HepG2 (cell line): ENCODE measurements around the gene NDUFB3.

Experiments used
- EEA1 ChIP-seq: sonication (generic); formaldehyde crosslinking; IDR thresholded peaks from 2 replicates; pipeline ENCODE4 v1.5.1; 2020; ENCODE audit warnings: mild to moderate bottlenecking, missing genetic modification reagents, borderline replicate concordance
- ZNF510 ChIP-seq: sonication (generic); formaldehyde crosslinking; IDR thresholded peaks from 2 replicates; pipeline ENCODE4 v1.4.0; 2020; ENCODE audit warnings: low read depth, mild to moderate bottlenecking, missing genetic modification reagents
- TF ChIP-seq, protein P1 (sequence below): sonication (generic); formaldehyde crosslinking; IDR thresholded peaks from 2 replicates; pipeline ENCODE4 v1.8.0; 2022; ENCODE audit warnings: missing genetic modification reagents, mild to moderate bottlenecking, borderline replicate concordance
- TF ChIP-seq, protein P2 (sequence below): sonication (generic); formaldehyde crosslinking; IDR thresholded peaks from 2 replicates; pipeline ENCODE4 v1.8.1; 2022; ENCODE audit warnings: low read depth, mild to moderate bottlenecking, missing genetic modification reagents
- TF ChIP-seq, protein P3 (sequence below): sonication (generic); formaldehyde crosslinking; IDR thresholded peaks from 2 replicates; pipeline ENCODE4 v1.5.0; 2020; ENCODE audit warnings: mild to moderate bottlenecking, low read depth, missing genetic modification reagents, borderline replicate concordance

DNA sequence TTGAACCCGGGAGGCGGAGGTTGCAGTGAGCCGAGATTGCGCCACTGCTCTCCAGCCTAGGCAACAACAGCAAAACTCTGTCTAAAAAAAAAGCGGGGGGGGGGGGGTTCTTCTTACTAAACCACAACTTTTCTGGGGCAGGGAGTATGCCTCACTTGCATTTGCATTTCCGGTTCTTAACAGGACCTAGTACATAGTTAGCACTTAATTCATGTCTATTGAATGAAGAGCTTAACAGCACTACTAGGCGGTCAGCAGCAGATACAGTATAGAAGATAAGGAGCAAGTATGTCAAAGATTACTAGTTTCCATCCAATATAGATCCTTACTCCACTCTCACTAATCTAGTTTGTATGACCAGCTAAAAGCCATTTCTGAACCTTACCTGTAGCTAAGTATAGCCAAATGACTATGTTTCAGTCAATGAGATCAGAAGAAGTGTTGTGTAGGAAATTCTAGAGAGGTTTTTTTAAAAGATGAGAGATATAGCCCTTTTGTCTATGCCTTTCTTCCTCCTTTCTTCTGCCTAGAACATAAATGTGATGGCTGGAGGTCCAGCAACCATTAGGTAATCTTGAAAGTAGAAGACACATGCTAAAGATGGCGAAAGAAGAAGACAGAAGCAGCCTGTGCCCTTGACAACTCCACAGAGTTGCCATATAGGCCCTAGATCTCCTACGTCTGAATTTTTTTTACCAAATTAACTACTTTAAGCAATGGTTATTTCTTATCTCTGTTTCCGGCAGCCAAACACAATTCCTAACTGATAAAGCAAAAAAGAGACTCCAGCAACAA lies 11.6 kb upstream of the NDUFB3 start:
- TF ChIP-seq EEA1 (CRISPR knock-in tag) (no peak), ZNF510 (no peak)
- TF ChIP-seq, protein P1, sequence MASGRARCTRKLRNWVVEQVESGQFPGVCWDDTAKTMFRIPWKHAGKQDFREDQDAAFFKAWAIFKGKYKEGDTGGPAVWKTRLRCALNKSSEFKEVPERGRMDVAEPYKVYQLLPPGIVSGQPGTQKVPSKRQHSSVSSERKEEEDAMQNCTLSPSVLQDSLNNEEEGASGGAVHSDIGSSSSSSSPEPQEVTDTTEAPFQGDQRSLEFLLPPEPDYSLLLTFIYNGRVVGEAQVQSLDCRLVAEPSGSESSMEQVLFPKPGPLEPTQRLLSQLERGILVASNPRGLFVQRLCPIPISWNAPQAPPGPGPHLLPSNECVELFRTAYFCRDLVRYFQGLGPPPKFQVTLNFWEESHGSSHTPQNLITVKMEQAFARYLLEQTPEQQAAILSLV (CRISPR knock-in tag): no peak
- TF ChIP-seq, protein P2, sequence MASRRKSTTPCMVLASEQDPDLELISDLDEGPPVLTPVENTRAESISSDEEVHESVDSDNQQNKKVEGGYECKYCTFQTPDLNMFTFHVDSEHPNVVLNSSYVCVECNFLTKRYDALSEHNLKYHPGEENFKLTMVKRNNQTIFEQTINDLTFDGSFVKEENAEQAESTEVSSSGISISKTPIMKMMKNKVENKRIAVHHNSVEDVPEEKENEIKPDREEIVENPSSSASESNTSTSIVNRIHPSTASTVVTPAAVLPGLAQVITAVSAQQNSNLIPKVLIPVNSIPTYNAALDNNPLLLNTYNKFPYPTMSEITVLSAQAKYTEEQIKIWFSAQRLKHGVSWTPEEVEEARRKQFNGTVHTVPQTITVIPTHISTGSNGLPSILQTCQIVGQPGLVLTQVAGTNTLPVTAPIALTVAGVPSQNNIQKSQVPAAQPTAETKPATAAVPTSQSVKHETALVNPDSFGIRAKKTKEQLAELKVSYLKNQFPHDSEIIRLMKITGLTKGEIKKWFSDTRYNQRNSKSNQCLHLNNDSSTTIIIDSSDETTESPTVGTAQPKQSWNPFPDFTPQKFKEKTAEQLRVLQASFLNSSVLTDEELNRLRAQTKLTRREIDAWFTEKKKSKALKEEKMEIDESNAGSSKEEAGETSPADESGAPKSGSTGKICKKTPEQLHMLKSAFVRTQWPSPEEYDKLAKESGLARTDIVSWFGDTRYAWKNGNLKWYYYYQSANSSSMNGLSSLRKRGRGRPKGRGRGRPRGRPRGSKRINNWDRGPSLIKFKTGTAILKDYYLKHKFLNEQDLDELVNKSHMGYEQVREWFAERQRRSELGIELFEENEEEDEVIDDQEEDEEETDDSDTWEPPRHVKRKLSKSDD (CRISPR knock-in tag): no peak
- TF ChIP-seq, protein P3, sequence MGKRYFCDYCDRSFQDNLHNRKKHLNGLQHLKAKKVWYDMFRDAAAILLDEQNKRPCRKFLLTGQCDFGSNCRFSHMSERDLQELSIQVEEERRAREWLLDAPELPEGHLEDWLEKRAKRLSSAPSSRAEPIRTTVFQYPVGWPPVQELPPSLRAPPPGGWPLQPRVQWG (CRISPR knock-in tag): no peak
